CD4-positive, alpha-beta T cell treated with Interleukin-17A for 1 hour (primary cell): ENCODE data around the gene UGGT2.
A peak's percentile ranks its signal among the peaks of the same experiment; 100 is the strongest.
"Not testable (repeated sequence)": the region's sequence is repeated elsewhere in the genome, so short reads cannot be mapped to it uniquely, and the experiment has no call there.

Experiments used
- DNase-seq: peaks from one replicate; pipeline ENCODE4 v3.0.0-alpha.2; 2020

UGGT2 gene

DNA sequence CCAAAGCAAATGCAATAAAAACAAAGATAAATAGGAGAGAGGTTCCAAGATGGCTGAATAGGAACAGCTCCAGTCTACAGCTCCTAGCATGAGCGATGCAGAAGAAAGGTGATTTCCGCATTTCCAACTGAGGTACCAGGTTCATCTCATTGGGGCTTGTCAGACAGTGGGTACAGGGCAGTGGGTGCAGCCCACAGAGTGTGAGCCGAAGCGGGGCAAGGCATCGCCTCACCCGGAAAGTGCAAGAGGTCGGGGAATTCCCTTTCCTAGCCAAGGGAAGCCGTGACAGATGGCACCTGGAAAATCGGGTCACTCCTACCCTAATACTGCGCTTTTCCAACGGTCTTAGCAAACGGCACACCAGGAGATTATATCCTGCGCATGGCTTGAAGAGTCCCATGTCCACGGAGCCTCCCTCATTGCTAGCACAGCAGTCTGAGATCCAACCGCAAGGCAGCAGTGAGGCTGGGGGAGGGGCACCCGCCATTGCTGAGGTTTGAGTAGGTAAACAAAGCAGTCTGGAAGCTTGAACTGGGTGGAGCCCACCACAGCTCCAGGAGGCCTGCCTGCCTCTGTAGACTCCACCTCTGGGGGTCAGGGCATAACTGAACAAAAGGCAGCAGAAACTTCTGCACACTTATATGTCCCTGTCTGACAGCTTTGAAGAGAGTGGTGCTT, 6.6 kb downstream of the UGGT2 start:
- not testable (repeated sequence) for DNase-seq

DNA sequence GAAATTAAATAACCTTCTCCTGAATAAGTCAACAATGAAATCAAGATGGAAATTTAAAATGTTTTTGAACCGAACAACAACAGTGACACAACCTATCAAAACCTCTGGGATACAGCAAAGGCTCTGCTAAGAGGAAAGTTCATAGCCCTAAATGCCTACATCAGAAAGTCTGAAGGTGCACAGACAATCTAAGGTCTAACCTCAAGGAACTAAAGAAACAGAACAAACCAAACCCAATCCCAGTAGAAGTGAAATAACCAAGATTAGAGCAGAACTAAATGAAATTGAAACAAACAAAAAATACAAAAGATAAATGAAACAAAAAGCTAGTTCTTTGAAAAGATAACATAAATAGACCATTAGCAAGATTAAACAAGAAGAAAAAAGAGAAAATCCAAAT, 9.0 kb downstream of the UGGT2 start:
- no peak for DNase-seq

DNA sequence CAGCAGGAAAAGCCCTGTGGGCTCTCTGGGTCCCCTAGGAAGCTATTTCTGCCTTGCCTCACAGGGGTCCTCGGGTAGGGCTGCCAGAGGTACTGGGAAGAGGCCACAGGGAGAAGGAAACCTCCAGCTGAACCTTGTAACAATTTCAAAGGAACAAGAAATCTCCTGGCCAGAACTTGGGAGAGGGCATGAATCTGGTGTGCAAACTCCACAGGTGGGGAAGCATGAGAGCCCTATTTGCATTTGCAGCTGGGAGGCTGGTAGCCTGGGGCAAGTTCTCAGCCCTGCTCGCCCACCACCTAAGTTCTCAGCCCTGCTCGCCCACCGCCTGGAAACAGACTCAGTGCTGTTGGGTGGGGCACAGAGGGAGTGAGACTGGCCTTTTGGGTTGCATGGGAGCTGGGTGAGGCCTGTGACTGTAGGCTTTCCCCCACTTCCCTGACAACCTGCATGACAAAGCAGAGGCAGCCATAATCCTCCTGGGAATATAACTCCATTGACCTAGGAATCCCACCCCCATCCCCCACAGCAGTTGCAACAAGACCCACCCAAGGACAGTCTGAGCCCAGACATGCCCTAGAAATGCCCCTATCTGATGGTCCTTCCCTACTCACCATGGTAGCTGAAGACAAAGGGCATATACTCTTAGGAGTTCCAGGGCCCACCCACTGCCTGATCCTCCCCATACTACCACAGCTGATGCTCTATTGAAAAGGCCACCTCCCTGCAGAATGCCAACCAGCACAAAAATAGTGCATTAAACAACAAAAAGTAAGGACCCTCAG, 11.7 kb downstream of the UGGT2 start:
- no peak for DNase-seq

DNA sequence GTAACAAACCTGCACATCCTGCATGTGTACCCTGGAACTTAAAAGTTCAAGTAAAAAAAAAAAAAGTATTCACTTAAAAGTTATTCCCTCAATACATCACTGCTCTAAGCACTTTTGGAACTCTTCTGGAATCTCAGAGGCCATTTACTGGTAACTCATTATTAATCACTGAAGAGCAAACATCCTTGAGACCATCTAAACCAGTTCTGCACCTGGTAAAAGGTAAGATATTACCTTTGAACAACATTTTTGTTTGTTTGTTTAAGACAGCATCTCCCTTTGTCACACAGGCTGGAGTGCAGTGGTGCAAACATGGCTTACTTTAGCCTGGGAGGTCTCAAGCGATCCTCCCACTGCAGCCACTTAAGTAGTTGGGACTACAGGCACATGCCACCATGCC, 16.7 kb downstream of the UGGT2 start:
- DNase-seq, result no peak

DNA sequence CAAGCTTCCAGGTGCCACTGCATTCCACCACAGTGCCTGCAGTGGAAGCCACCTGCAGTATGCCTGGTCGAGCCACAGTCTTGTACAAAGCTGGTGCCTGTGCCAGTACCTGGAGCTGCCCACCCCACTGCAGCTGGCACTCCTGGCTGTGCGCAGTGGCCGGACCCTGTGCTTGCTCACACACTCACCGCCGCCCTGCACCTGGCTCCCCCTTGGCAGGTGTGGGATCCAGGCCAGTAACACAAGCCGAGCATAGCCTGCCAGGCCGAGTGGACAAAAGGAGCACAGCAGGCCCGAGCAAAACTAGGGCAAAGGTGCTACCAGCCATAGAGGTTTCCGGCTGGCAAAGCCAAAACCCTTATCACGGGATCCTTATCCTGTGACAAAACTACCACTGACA, 18.5 kb downstream of the UGGT2 start:
- no peak for DNase-seq

DNA sequence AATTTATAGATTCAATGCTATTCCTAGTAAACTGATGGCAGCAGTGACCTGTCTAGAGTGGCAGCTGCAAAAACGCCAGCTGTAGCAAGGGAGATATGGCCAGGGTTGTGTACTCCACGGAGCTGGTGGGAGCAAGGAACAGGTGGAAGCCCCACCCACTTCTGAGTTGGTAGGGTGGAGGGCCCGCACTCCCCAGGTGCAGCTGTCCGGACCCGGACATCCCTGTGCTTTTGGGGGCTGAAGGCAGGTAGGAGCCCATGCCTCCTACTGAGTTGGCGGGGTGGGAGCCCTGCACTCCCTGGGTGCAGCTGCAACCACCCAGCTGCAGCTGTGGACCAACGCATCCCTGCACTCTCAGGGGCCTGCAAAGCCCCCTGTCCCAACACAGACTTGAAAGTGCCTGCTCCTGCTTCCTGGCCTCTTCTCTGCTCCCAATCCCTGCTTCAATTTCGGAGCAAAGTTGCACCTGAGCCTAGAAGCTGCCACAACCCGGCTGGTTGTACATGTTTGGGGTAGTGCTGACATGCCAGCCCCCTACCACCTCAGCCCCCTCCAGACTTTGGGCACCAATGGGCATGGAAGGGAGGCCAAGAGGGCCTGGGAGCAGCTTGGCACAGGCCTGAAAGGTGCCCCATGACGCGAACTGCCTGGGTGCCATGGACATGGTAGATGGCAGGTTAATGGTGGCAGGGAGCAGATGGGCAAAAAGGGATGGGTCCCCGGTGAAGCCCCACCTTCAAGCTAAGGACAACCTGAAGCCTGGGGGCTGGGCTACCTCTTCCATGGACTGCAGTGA, 19.8 kb downstream of the UGGT2 start:
- no peak for DNase-seq

DNA sequence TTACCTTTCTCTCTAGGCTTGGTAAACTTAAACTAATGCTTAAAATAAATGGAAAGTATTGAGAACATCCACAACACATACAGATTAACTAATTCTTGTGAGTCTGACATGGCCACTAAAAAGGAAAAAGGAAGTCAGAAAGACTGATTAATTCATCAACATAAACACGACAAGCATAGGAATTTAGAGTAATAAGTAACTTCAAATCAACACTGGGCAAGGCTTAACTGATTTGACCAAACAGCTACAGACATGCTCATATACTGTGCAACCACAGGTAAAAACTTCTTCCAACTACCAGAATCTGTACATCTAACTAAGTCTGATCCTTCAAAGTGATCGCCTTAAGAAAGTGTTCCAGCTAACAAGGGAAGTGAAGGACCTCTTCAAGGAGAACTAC, 20.5 kb downstream of the UGGT2 start:
- DNase-seq, result no peak

DNA sequence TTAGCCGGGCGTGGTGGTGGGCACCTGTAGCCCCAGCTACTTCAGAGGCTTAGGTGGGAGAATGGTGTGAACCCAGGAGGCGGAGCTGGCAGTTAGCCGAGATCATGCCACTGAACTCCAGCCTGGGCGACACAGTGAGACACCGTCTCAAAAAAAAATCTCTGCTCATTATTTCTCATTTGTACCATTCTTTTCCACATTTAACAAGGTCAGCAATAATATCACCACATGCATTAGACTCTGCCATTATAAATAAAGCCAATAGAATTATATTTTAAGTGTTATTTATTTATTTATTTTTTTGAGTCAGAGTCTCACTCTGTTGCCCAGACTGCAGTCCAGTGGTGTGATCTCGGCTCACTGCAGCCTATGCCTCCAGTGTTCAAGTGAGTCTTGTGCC, 24.2 kb downstream of the UGGT2 start:
- no peak for DNase-seq

DNA sequence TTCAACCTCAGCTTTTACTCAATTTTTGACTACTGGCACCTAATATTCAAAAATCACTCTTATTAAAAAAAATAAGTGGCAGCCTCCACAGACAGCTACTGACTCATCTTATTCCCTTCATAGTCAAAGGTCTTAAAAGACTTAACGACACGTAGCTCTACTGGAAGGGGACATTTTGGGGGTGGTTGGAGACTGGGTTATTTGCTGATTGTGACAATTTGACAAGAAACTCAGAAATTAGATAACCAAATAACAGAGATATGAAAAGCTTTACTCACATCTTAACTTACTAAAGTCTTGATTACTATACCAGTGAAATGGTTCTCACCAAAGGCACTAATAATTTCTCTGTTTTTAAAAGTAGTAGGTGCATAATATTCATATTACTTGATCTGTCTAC, 25.7 kb downstream of the UGGT2 start:
- no peak for DNase-seq

DNA sequence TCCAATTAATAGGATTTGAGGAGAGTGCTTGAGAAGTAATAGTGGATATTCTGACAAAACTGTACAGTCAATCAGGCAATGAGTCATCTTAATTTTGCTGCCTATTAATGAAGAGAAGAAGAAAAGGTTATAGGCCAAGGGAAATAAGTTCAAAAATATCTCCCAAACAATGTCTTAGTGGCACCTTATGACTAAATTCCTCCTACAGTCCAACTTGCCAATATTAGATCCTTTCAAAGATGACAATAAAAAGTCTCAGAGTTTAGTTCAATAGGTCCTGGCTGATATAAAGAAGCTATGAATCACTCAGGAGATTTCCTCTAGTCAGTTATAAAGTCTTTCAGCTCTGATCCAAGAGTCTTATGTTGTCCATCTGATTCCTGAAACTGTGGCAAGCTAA, 27.9 kb downstream of the UGGT2 start:
- DNase-seq, result no peak

DNA sequence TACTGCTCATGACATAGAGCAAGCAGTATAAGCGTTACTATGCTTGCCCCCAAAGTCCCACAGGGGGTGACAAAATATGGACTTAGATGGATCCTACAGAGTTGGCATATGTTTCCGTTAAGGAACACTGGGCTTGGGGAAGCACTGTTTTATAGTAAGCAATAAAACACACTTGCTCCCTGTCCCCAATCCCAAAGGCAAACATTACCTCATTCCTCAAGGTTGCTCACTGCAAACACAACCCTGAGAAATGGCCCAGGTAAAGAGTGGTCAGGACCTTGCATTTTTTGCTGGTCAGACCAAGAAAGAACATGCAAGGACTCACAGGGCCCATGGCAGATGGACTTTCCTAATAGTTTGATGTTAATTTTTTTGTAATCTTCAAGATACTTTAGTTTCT, 32.3 kb downstream of the UGGT2 start:
- no peak for DNase-seq

DNA sequence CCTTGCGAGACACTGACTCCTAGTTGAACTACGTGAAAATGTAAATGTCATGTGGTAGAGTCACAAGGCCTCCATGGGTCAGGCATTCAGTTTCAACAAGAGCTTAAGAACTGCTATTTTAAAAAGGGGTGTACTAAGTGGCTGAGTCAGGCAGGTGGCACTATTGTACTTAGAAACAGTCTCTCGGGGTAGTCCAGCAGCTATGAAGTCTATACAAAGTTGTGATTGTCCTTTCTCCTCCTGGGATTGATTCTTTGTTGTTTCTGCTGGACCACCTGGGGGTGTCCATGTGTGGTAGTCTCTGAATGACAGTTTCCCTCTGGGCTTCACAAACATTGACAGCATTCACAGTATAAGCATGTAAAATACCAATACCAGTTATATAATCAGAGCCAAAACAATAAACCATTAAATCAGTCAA, 33.0 kb downstream of the UGGT2 start:
- DNase-seq, result peak; percentile 1

DNA sequence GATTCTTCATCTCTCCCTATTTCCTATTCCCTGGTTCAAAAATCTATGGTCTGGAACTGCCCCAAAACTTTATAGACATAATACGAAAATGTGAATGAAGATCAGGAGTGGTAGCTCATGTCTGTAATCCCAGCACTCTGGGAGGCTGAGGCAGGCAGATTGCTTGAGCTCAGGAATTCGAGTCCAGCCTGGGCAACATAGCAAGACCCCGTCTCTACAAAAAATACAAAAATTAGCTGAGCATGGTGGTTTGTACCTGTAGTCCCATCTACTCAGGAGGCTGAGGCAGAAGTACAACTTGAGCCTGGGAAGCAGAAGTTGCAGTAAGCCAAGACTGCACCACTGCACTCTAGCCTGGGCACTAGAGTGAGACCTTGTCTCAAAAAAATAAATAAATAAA, 35.1 kb downstream of the UGGT2 start:
- DNase-seq, result no peak

DNA sequence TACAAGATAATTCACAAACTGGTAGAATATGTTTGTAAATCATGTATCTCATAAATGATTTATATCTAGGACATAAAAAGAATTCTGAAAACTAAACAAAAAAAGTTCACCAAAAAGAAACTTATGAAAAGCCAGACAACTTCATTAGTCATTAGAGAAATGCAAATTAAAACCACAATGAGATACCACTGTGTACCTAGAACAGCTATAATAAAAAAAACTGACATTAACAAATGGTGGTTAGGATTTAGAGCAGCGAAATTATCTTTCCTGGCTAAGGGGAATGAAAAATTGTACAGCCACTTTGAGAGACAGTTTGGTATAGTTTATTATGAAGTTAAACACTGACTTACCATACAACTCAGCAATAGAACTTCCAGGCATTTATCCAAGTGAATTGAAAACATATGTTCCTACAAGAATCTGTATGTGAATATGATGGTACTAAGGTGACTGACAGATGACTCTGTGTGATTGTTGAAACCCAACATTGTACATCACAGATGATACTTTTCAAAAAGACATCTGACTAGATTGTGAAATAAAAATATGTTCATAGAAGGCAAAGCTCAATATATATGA, 41.8 kb downstream of the UGGT2 start:
- no peak for DNase-seq

DNA sequence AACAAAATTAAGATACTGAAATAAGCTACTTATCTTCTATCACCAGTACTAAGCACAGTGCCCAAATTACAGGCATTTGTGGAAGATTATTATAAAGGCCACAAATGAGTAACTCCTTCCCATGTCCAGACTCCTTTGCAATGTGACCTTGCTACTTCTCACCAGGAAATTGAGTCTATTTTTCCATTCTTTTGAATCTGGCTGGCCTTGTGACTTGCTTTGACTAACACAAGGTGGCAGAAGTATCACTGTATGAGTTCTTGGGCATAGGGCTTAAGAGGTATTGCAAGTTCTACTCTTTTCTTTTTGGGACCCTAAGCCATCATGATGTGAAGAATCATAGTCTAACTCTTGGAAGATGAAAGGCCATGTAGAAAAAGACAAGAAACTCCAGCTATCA, 49.9 kb downstream of the UGGT2 start:
- no peak for DNase-seq

DNA sequence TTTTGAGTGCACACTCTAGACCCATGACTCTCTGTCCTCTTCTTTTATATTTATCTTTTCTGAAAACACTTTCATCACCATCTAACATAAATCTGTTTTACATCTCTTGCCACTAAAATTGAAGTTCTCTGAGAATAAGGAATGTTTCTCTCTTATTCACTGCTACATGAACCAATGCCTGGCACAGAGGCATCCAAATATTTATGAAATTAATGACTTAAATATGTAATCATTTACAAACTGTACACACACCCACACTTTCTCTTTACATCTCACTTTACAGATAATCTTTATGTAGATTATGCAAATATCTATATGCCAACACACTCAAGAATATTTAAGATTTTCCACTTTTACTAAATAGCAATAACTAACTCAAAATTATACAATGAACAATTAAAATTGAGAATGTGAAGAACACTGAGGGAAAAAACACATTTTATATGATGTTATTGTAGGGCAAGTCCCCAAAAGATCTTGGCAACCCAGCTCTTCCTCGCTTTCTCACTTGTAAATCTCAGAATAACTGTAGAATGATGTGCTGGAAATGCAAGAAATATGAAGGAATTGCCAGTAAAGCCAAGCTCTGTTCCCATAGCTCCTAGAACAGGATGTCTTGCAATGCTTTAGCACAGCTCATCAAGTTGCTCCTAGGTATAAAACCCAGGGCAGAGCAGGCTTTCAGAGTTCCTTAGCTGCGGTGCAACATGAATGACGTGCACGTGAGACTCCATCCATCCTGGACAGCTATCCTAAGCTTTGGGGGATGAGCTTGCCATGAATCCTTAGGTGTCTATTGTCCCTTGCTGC, 50.7 kb downstream of the UGGT2 start:
- DNase-seq, result no peak

DNA sequence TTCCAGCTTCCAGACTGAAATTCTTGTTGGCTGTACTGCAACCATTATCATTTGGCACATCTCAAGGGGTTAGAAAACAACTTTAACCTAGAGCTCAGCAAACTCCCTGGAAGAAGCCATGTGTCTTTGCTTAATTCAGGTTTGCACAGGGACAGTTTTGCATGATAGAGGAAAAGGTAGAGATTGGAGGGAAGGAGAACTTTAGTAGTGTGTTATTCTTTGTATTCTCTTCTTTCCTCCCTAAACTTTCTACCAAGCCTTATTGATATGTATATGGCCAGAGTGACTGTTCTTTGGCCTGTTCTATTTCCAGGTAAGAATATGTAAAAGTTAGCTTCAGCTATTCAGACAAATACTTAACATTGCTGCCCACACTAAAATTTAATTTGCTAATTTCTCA, 53.1 kb downstream of the UGGT2 start:
- DNase-seq, result no peak

DNA sequence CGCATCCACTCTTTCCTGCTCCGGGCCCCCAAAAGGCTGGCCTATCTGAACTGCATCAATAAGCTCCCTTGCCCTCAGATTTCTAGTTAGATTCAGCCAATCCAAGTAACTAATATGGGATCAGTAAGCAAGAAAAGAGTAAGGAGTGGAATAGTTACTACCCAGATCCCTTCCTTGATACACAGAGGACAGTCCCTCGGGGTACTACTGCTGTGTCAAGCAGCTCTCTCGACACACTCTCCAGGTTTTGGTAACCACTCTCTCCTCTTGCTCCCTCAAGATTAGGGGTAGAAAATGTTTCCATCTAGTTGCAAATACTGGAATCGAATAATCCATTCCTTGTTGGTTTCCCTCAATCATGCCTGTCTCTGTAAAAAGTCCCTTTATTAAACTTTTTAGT, 65.4 kb downstream of the UGGT2 start:
- no peak for DNase-seq

DNA sequence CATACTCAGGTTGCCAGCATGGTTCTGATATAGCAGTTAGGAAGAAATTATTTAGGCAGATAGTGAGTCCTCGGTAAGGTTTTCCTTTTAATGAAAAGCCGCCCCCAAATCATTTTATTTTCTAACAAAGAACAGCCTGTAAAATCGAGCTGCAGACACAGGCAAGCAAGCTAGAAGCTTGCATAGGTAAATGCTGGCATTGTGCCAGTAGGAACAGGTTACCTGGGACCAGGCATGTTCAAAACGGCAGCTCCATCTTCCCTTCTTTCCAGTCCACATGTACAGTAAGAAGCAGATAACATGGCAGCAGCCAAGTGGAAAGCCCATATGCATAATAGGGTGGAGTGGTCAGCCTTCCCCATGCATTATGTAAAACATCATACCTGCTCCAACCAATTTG, 71.1 kb downstream of the UGGT2 start:
- no peak for DNase-seq

DNA sequence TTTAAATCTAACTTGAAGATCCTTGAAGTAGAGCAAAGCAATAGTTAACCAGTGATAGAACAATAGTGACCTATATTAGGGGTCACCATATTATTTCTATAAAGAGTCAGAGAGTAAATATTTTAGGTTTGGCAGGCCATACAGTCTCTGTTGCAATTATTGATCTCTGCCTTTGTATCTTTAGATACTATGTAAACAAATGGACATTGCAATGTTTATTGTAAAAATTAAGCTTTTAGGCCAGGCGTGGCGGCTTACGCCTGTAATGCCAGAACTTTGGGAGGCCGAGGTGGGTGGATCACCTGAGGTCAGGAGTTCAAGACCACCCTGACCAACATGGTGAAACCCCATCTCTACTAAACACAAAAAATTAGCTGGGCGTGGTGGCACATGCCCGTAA, 80.5 kb downstream of the UGGT2 start:
- DNase-seq, result not testable (repeated sequence)

DNA sequence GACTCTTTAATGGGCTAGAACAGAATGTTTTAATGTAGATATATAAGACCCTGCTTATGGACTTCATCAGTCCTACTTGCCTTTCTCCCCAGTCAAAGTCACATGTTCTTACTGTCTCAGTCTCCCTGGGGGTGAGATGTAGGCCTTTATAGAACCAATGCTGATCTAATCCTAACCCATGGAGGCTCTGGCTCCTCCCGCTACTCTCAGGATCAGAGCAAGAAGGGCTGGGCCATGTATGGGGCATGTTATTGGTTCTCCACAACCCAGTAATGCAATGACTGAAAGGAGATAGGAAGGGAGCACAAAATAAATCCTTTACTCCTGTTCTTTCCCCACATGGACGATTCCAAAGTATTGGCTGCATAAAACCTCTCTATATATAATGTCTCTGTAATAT, 82.3 kb downstream of the UGGT2 start:
- DNase-seq, result no peak

DNA sequence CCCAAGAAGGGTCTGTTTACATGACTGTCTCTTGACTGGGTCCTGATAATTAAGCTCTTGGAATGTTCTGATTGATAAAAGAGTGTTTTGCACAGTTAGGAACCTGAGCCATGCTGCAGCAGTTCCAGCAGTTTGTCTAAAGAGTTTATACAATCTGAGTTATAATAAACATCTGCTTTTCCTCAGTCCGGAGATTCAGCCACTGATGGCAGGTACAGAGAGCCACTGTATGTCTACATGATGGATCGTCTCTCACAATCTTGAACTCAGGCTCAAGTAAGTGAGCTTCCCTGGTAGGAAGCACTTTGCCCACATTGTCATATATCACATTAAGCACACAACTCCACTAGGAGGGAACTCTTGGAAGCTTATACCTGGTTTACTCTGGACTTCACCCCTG, 84.3 kb downstream of the UGGT2 start:
- no peak for DNase-seq

DNA sequence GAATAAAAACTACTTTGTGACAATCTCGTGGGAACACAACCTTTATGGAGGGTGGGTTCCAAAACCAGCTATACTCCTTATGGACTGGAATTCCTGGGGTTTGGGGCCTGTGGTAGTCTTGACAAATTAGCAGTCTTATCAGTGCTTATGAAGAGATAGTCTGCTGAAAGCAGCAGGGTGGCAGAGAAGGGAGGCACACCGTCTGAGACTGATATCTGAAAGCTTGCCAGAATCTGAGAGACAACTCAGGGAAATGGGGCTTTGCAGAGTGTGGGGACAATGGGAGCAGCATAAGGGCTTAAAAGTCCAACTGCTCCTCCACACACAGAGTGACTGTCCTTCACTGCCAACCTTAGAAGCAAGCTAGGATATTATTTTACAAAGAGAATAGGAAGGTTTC, 95.9 kb downstream of the UGGT2 start:
- no peak for DNase-seq
